ENCODE measurements around the gene BACE1-AS.
"Not testable (repeated sequence)": the region's sequence is repeated elsewhere in the genome, so short reads cannot be mapped to it uniquely, and the experiment has no call there.

BACE1-AS gene

DNA sequence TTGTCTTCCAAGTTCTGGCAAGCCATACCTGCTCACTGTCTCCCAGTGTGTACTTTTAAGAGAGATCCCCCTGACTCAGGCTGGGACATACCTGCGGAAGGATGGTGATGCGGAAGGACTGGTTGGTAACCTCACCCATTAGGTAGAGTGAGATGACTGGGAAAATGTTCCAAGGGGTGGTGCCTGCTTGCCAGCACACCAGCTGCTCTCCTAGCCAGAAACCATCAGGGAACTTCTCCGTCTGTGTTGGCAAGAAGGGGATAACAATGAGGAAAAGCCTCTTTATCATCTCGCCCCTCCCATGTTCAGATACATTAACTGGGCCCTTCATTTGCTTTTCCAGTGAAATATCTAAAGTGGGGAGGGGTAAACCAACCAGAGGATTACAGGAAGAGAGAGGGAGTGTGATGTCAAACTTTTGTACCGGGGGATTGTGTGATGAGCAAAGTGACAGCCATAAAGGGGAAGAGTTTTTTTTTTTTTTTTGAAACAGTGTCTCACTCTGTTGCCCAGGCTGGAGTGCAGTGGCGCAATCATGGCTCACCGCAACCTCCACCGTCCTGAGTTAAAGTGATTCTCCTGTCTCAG lies at the start of gene BACE1-AS:
BACE1-AS (plus strand) TSS at position 538 of the 588 bp plus-strand sequence.
- DNase-seq: no peak

DNA sequence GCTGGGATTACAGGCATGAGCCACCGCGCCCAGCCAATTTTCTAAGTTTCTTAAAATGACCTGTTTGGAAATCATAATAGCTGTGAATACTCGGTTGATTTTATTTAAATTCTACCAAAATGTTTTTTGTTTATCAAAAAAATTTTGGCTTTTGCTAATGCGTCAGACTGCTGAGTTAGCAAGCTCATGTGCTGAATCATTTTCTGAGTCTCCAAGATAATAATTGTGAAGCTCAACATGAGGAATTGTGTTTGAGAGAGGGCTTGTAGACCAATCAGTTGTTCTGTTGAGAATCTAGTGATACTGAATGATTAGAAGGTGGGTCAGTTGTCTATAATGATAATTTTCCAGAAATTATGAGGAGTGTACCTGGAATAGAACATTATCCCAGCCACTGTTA lies 42.8 kb upstream of the BACE1-AS start:
- DNase-seq: no peak

DNA sequence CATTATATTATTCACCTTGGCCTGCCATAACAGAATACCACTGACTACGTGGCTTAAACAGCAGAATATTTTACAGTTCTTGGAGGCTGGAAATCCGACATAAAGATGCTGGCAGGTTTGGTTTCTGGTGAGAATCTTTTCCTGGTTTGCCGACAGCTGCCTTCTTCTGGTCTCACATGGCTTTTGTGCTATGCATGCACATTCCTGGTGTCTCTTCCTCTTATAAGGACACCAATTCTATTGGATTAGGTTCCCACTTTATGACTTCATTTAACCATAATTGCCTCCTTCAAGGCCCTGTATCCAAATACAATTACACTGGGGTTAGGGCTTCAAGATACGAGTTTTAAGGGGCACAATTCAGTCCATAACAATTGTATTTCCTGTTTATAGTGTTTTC lies 41.6 kb upstream of the BACE1-AS start:
- DNase-seq: no peak

GRCh38 chr11:117251506-117251905 lies 39.6 kb upstream of the BACE1-AS start:
- DNase-seq: no peak

- no peak for DNase-seq
Measured at GRCh38 chr11:117255966-117256365, 35.2 kb upstream of the BACE1-AS start.

GRCh38 chr11:117256573-117256972 lies 34.6 kb upstream of the BACE1-AS start:
- DNase-seq: no peak

- DNase-seq: no peak
Measured at GRCh38 chr11:117258576-117258975, 32.6 kb upstream of the BACE1-AS start.

DNA sequence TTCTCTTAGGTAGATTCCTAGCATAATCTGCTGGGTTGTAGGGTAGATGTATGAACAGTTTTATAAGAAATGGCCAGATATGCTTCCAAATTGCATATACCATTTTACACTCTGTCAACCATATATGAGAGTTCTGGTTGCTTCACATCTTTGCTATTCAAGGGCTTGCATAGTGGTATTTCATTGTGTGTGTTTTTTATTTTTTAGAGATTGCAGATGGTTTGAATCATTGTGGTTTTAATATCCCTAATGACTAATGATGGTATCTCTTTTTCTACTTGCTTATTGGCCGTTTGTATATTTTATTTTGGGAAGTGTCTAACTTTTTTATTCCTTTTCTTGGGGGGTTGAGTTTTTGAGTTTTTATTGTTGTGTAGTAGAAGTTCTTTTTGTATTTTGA lies 31.7 kb upstream of the BACE1-AS start:
- DNase-seq: no peak

GRCh38 chr11:117264624-117265323 lies 26.4 kb upstream of the BACE1-AS start:
- DNase-seq: not testable (repeated sequence)

GRCh38 chr11:117265745-117266144 lies 25.4 kb upstream of the BACE1-AS start:
- no peak for DNase-seq

GRCh38 chr11:117269856-117270255 lies 21.3 kb upstream of the BACE1-AS start:
- no peak for DNase-seq

GRCh38 chr11:117271208-117271607 lies 19.9 kb upstream of the BACE1-AS start:
- no peak for DNase-seq

- DNase-seq: not testable (repeated sequence)
Measured at GRCh38 chr11:117272175-117272574, 19.0 kb upstream of the BACE1-AS start.

GRCh38 chr11:117273550-117274289 lies 17.4 kb upstream of the BACE1-AS start:
- DNase-seq: peak; percentile 43

GRCh38 chr11:117278347-117278746 lies 12.8 kb upstream of the BACE1-AS start:
- DNase-seq: no peak

DNA sequence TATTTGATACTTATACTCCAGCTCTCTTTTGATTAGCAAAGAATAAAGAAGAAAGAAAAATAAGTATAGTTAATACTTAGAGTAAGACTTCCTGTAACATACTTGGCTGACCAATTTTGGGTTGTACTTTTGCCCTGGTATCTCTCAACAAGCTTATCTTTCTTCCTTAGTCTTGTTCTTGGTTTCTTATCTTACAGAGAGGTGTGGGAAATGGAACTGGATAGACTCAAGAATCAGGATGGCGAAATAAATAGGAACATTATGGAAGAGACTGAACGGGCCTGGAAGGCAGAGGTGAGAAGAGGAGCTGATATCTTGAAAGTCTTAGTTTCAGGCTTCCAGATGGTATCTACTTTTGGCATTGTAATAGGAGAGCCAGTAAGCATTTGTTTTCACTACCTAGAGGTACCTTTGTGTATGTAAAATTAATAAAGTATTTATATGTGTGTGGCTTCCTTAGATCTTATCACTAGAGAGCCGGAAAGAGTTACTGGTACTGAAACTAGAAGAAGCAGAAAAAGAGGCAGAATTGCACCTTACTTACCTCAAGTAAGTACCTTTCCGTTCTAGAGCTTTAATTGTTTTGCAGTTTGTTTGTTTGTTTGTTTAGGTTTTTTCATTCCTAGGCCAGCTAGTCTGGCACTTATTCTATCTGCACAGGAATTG lies 11.3 kb upstream of the BACE1-AS start:
- DNase-seq: no peak

- no peak for DNase-seq
Measured at GRCh38 chr11:117281159-117281558, 10.0 kb upstream of the BACE1-AS start.

- no peak for DNase-seq
Measured at GRCh38 chr11:117281869-117282268, 9.3 kb upstream of the BACE1-AS start.

DNA sequence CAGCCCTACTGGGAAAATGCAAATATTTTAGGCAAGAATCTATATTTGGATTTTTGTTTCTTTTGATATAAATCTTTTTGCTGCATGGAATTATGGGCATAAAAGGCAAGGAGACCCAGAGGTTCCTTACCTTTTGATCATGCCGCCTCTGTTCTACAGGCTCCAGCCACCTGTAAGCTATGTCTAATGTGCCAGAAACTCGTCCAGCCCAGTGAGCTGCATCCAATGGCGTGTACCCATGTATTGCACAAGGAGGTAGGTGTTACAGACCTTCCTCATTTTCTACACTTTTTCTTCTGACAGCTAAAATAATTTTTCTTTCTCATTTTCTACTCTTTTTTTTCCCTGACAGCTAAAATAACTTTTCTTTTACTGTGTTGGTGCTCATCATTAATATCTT lies 8.2 kb upstream of the BACE1-AS start:
- no peak for DNase-seq

GRCh38 chr11:117284053-117284452 lies 7.1 kb upstream of the BACE1-AS start:
- DNase-seq: no peak

DNA sequence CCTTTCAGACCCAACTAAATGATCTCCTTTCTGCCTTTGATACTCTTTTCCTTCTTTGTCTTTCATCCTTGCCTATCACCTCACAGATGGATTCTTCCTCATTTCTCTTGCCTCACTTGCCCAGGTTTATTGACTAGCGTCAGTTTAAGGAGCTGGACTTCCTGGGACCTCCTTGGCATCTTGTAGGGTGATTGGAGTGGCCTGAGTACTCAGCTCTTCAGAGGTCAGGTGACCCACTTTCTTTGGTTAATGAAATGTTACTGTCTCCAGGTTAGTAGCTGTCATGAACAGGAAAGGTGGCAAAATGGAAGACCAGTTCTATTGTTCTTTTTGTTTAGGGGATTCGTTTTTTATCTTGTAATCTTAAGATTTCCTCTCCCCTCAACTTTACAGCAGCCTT lies 4.6 kb upstream of the BACE1-AS start:
- DNase-seq: no peak

DNA sequence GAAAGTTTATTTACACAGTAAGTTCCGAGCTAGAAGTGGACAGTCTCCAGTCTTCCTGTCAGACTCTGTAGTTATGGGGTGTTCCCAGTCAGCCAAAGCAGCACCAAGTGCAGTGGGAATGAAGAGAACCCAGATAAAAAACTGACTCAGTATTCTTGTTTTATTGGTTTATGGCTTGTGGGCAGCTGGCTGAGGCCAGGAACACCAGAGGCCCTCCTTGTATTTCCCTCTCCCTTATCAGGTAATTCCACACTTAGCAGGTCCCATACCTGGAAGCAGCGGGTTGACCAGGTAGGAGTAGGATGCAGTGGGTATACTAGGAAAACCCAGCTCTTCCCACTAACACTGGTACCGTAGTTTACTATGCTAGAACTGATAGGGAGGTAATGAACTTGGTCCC lies 3.5 kb upstream of the BACE1-AS start:
- DNase-seq: no peak

GRCh38 chr11:117289795-117290194 lies 1.4 kb upstream of the BACE1-AS start:
- DNase-seq: no peak

DNA sequence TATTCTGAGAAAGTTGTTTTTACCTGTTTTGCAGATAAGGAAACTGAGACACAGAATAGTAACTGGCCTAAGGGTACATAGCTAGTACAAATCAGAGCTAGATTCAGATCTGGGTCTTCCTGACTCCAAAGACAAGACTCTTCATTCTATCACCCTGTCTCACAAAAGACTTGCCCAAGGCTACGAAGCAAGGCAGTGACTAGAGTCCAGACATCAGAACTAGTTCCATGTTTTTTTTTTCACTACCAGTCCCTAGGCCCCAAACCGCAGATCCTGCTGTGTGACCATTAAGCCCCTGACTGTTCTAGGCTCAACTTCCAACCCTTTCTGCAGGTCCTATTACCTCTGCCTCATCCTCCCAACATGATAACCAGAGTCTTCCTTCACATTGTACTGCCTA lies 1.5 kb downstream of the BACE1-AS start:
- no peak for DNase-seq
